ENCODE data around the gene AZIN2.
"Not testable (repeated sequence)": the region's sequence is repeated elsewhere in the genome, so short reads cannot be mapped to it uniquely, and the experiment has no call there.

AZIN2 gene

GRCh38 chr1:33039840-33040239 is 41.1 kb upstream of the AZIN2 start:
- H3K27ac Mint-ChIP-seq: no peak overlapping the region
- H3K4me1 Mint-ChIP-seq: peaks cover 50% of the 10 kb centered on the region
- no peak for TF ChIP-seq CTCF (IDR thresholded peaks at IDR 0.05; ENCODE audit: unreplicated experiment in 3 of 3)
- peak overlapping the region in 1 of 3 experiments; percentile 29 for H3K4me3 Mint-ChIP-seq
- H3K36me3 Mint-ChIP-seq (ENCODE audit: low read depth): no peaks in the 10 kb centered on the region
- no peaks in the 10 kb centered on the region for H3K27me3 Mint-ChIP-seq (ENCODE audit: low read depth)
- no peaks in the 10 kb centered on the region for H3K9me3 Mint-ChIP-seq

GRCh38 chr1:33041026-33041425 is 39.9 kb upstream of the AZIN2 start:
- peaks cover 54% of the 10 kb centered on the region for H3K4me1 Mint-ChIP-seq
- H3K4me3 Mint-ChIP-seq: no peak overlapping the region
- no peaks in the 10 kb centered on the region for H3K36me3 Mint-ChIP-seq (ENCODE audit: low read depth)
- no peaks in the 10 kb centered on the region for H3K27me3 Mint-ChIP-seq (ENCODE audit: low read depth)
- H3K27ac Mint-ChIP-seq: no peak overlapping the region
- TF ChIP-seq CTCF (IDR thresholded peaks at IDR 0.05; ENCODE audit: unreplicated experiment in 3 of 3): no peak
- H3K9me3 Mint-ChIP-seq: no peaks in the 10 kb centered on the region

- TF ChIP-seq CTCF (IDR thresholded peaks at IDR 0.05; ENCODE audit: unreplicated experiment in 3 of 3): no peak
- H3K27me3 Mint-ChIP-seq (ENCODE audit: low read depth): no peaks in the 10 kb centered on the region
- H3K4me3 Mint-ChIP-seq: peak overlapping the region in 1 of 3 experiments; percentile 9
- H3K4me1 Mint-ChIP-seq: peaks cover 44% of the 10 kb centered on the region
- H3K9me3 Mint-ChIP-seq: no peaks in the 10 kb centered on the region
- no peaks in the 10 kb centered on the region for H3K36me3 Mint-ChIP-seq (ENCODE audit: low read depth)
- H3K27ac Mint-ChIP-seq: peak overlapping the region; percentile 1 to 21 (median 5)
These were observed 38.1 kb upstream of the AZIN2 start for GRCh38 chr1:33042831-33043230.

- Mint-ChIP-seq H3K4me1 (peaks cover 44% of the 10 kb centered on the region), H3K36me3 (ENCODE audit: low read depth) (no peaks in the 10 kb centered on the region), H3K27me3 (ENCODE audit: low read depth) (no peaks in the 10 kb centered on the region), H3K9me3 (no peaks in the 10 kb centered on the region), H3K4me3 (peak overlapping the region in 1 of 3 experiments; percentile 0), H3K27ac (peak overlapping the region; percentile 1 to 26 (median 21))
- no peak for TF ChIP-seq CTCF (IDR thresholded peaks at IDR 0.05; ENCODE audit: unreplicated experiment in 3 of 3)
These were observed 37.5 kb upstream of the AZIN2 start for GRCh38 chr1:33043267-33044092.

GRCh38 chr1:33045246-33045645 is 35.7 kb upstream of the AZIN2 start:
- H3K9me3 Mint-ChIP-seq: peaks cover 2% of the 10 kb centered on the region
- no peak overlapping the region for H3K27ac Mint-ChIP-seq
- no peaks in the 10 kb centered on the region for H3K27me3 Mint-ChIP-seq (ENCODE audit: low read depth)
- no peak overlapping the region for H3K4me3 Mint-ChIP-seq
- peaks cover 36% of the 10 kb centered on the region for H3K4me1 Mint-ChIP-seq
- TF ChIP-seq CTCF (IDR thresholded peaks at IDR 0.05; ENCODE audit: unreplicated experiment in 3 of 3): no peak
- peaks cover 1% of the 10 kb centered on the region for H3K36me3 Mint-ChIP-seq (ENCODE audit: low read depth)

GRCh38 chr1:33045814-33046213 is 35.1 kb upstream of the AZIN2 start:
- Mint-ChIP-seq H3K27ac (no peak overlapping the region), H3K9me3 (peaks cover 8% of the 10 kb centered on the region), H3K27me3 (ENCODE audit: low read depth) (no peaks in the 10 kb centered on the region), H3K4me1 (peaks cover 36% of the 10 kb centered on the region), H3K4me3 (no peak overlapping the region), H3K36me3 (ENCODE audit: low read depth) (peaks cover 7% of the 10 kb centered on the region)
- TF ChIP-seq CTCF (IDR thresholded peaks at IDR 0.05; ENCODE audit: unreplicated experiment in 3 of 3): no peak

- not testable (repeated sequence) for H3K27ac Mint-ChIP-seq; H3K27me3 Mint-ChIP-seq (ENCODE audit: low read depth); H3K4me3 Mint-ChIP-seq; H3K36me3 Mint-ChIP-seq (ENCODE audit: low read depth); H3K9me3 Mint-ChIP-seq
- peaks cover 36% of the 10 kb centered on the region for H3K4me1 Mint-ChIP-seq
These were observed 34.7 kb upstream of the AZIN2 start for GRCh38 chr1:33046234-33046633.

All from nephron (organoid).